K562 (cell line): ENCODE data around the gene CAPN8. TPM values are rescaled to one million over a fixed set of nuclear protein-coding genes. Genes with fewer than 3 reads are reported as not detected.

Experiments
- ARID1B ChIP-seq: fragments of 450-650 bp; IDR thresholded peaks from 2 replicates; pipeline ENCODE4 v1.6.1; 2016; ENCODE audit warnings: antibody characterized with exemption, mild to moderate bottlenecking, inconsistent platforms
- BRD9 ChIP-seq: fragments of 450-650 bp; IDR thresholded peaks from 2 replicates; pipeline ENCODE4 v1.6.1; 2018; ENCODE audit warnings: low read depth; ENCODE audit not compliant: partially characterized antibody
- CBFB ChIP-seq: sonication (generic); formaldehyde crosslinking; IDR thresholded peaks from 2 replicates; pipeline ENCODE4 v1.4.0; 2020; ENCODE audit warnings: mild to moderate bottlenecking, missing genetic modification reagents
- CBX1 ChIP-seq: sonication (generic); IDR thresholded peaks from 2 replicates; pipeline ENCODE4 v1.6.1; 2016; ENCODE audit warnings: antibody characterized with exemption, low read depth, mild to moderate bottlenecking
- CHD1 ChIP-seq: fragments of 200-600 bp; sonication (generic); IDR thresholded peaks from one replicate; pipeline ENCODE4 v1.6.1; 2012; ENCODE audit warnings: mild to moderate bottlenecking, moderate library complexity, low read length, inconsistent platforms
- CTCFL ChIP-seq: IDR thresholded peaks from 2 replicates; pipeline ENCODE4 v1.6.1; 2011; ENCODE audit warnings: borderline replicate concordance, low read depth, mild to moderate bottlenecking, moderate library complexity, low read length; ENCODE audit not compliant: insufficient read depth, poor library complexity, severe bottlenecking
- CXXC5 ChIP-seq: fragments of 250-450 bp; sonication (Bioruptor Pico); IDR thresholded peaks from 2 replicates; pipeline ENCODE4 v1.8.0; 2022; ENCODE audit warnings: inconsistent platforms, mild to moderate bottlenecking, moderate library complexity
- E2F4 ChIP-seq: sonication (generic); formaldehyde crosslinking; IDR thresholded peaks from 2 replicates; pipeline ENCODE4 v1.8.0; 2022; ENCODE audit warnings: mild to moderate bottlenecking, low read depth, missing genetic modification reagents
- GTF2E2 ChIP-seq: fragments of 200-800 bp; sonication (Bioruptor generic); IDR thresholded peaks from 2 replicates; pipeline ENCODE4 v1.6.1; 2016; ENCODE audit warnings: missing genetic modification characterization, missing compliant biosample characterization
- ILF3 ChIP-seq: fragments of 450-650 bp; IDR thresholded peaks from 2 replicates; pipeline ENCODE4 v1.6.1; 2018; ENCODE audit warnings: antibody characterized with exemption, mild to moderate bottlenecking, moderate library complexity, borderline replicate concordance
- MTA3 ChIP-seq: fragments of 450-650 bp; formaldehyde crosslinking; IDR thresholded peaks from 2 replicates; pipeline ENCODE4 v1.6.1; 2017; ENCODE audit warnings: mild to moderate bottlenecking, borderline replicate concordance
- RAD51 ChIP-seq: fragments of 450-650 bp; IDR thresholded peaks from 2 replicates; pipeline ENCODE4 v1.7.1; 2016; ENCODE audit warnings: low read depth, mild to moderate bottlenecking, borderline replicate concordance
- RBFOX2 ChIP-seq: fragments of 200-400 bp; formaldehyde crosslinking; IDR thresholded peaks from 2 replicates; pipeline ENCODE4 v1.6.1; 2017; ENCODE audit warnings: low read depth, mild to moderate bottlenecking, low read length, moderate library complexity
- SIN3B ChIP-seq: fragments of 450-650 bp; IDR thresholded peaks from 2 replicates; pipeline ENCODE4 v1.6.1; 2017; ENCODE audit warnings: low read depth, mild to moderate bottlenecking, moderate library complexity
- SMAD1 ChIP-seq: fragments of 150-350 bp; IDR thresholded peaks from 2 replicates; pipeline ENCODE4 v1.6.1; 2014; ENCODE audit warnings: low read length, low read depth; ENCODE audit not compliant: partially characterized antibody
- TBL1XR1 ChIP-seq, 2 experiments: IDR thresholded peaks; 2 replicates each; pipeline ENCODE4 v1.6.1; 2012; ENCODE audit warnings: improper control_type of control experiment in 2 of 2, low read length in 2 of 2, mild to moderate bottlenecking in 1 of 2
- ZFPM2 ChIP-seq: fragments of 250-450 bp; sonication (Bioruptor Pico); IDR thresholded peaks from 2 replicates; pipeline ENCODE4 v1.5.1; 2022; ENCODE audit warnings: mild to moderate bottlenecking
- ZNF277 ChIP-seq: fragments of 250-450 bp; sonication (Bioruptor Pico); IDR thresholded peaks from 2 replicates; pipeline ENCODE4 v1.8.0; 2022; ENCODE audit warnings: inconsistent platforms, mild to moderate bottlenecking, moderate library complexity, borderline replicate concordance
- ZNF512 ChIP-seq: IDR thresholded peaks from 2 replicates; pipeline ENCODE4 v1.6.1; 2016; ENCODE audit warnings: missing genetic modification characterization, missing compliant biosample characterization
- ZNF655 ChIP-seq: fragments of 250-450 bp; sonication (Bioruptor Pico); IDR thresholded peaks from 2 replicates; pipeline ENCODE4 v1.5.0; 2021
- polyA plus RNA-seq, 8 experiments: library from polyadenylated mRNA; depleted of rRNA in 4 of 8; stranded (reverse) in 5 of 8; unstranded in 3 of 8; fragments of >200 nt; fragmentation: Nextera tagmentation in 2 of 8; fragmentation: Illumina TruSeq in 1 of 8; extraction: Ambion mirVana in 2 of 8; extraction: Trizol in 1 of 8; gene quantifications; 2 replicates each; pipeline versions ENCODE4 v1.2.1 to v1.2.3, GENCODE V29; 2011 to 2014; ENCODE audit warnings: inconsistent platforms in 1 of 8, missing spikeins in 1 of 8
- total RNA-seq, 7 experiments: library from RNA; depleted of rRNA in 6 of 7; stranded (reverse); fragments of >200 nt in 6 of 7; fragmentation: Illumina TruSeq in 2 of 7; extraction: Trizol in 2 of 7; gene quantifications; 2 replicates each; pipeline versions ENCODE4 v1.2.1 to v1.2.3, GENCODE V29; 2011 to 2021; ENCODE audit warnings: low replicate concordance in 1 of 7

CAPN8 gene
- total and polyA plus RNA-seq, 9 of the 15 experiments (the other 6 are each of a cell fraction or from before 2014, with no cell fraction given): 0.06 TPM; not detected in 8

GRCh38 chr1:223712194-223712849 lies 46.8 kb upstream of the CAPN8 start, which contains the start of gene CAPN2 (continued):
- TF ChIP-seq CTCFL (no peak), TBL1XR1 (IDR thresholded peaks at IDR 0.05; ENCODE audit: low read length in 2 of 2) (peak in 1 of 2 experiments; percentile 18; a peak in 1 of 4 replicates), BRD9 (peak; percentile 9), ARID1B (no peak), CBFB (CRISPR knock-in tag) (no peak), ILF3 (peak; percentile 88; the same call in 1 of the 2 replicates), SMAD1 (peak; percentile 45), ZNF277 (CRISPR knock-in tag) (no peak), CBX1 (peak; percentile 23; the same call in 1 of the 2 replicates), RBFOX2 (peak; percentile 95), ZNF512 (tag) (no peak), CHD1 (peak; percentile 99), ZFPM2 (CRISPR knock-in tag) (0 out of 2 replicates have a peak, but pooled peaks have one; percentile 36), MTA3 (peak; percentile 80; the same call in 1 of the 2 replicates), GTF2E2 (tag) (peak; percentile 71), SIN3B (peak; percentile 79), ZNF655 (CRISPR knock-in tag) (no peak), E2F4 (CRISPR knock-in tag) (no peak), RAD51 (no peak), CXXC5 (CRISPR knock-in tag) (peak; percentile 97)
